Liver (tissue), 9 donors: Measurements from ENCODE around the gene PREB. TPM values are rescaled to one million over a fixed set of nuclear protein-coding genes. Genes with fewer than 3 reads are reported as not detected.

Experiments
- DNase-seq: peaks from one replicate; pipeline ENCODE4 v3.0.0-alpha.2; 2017; ENCODE audit warnings: low spot score
- H3K27ac ChIP-seq, 2 donors: one replicate each; pipeline ENCODE4 v1.7.0; 2013; ENCODE audit warnings: inconsistent platforms in 2 of 2, low read length in 2 of 2, control low read depth in 1 of 2, low read depth in 1 of 2, mild to moderate bottlenecking in 1 of 2
- H3K27me3 ChIP-seq, 4 donors: one replicate each; pipeline versions ENCODE4 v1.6.1 to v1.7.0; 2013; ENCODE audit warnings: low read length in 3 of 4, inconsistent platforms in 1 of 4, mild to moderate bottlenecking in 1 of 4, moderate library complexity in 1 of 4; ENCODE audit not compliant: control insufficient read depth in 4 of 4, insufficient read depth in 4 of 4
- H3K36me3 ChIP-seq, 4 donors: one replicate each; pipeline versions ENCODE4 v1.6.1 to v1.7.0; 2013; ENCODE audit warnings: low read length in 3 of 4, mild to moderate bottlenecking in 3 of 4, low read depth in 1 of 4, moderate library complexity in 1 of 4; ENCODE audit not compliant: control insufficient read depth in 4 of 4, insufficient read depth in 3 of 4
- H3K4me1 ChIP-seq, 4 donors: one replicate each; pipeline versions ENCODE4 v1.6.1 to v1.7.0; 2013; ENCODE audit warnings: low read length in 3 of 4, mild to moderate bottlenecking in 3 of 4, moderate library complexity in 1 of 4; ENCODE audit not compliant: control insufficient read depth in 4 of 4, insufficient read depth in 4 of 4
- H3K4me3 ChIP-seq, 3 donors: one replicate each; pipeline versions ENCODE4 v1.6.1 to v1.7.0; 2013; ENCODE audit warnings: low read length in 3 of 3, control low read depth in 1 of 3, low read depth in 1 of 3, mild to moderate bottlenecking in 1 of 3
- H3K9ac ChIP-seq, 2 donors: one replicate each; pipeline ENCODE4 v1.7.0; 2013; ENCODE audit warnings: low read length in 2 of 2, mild to moderate bottlenecking in 2 of 2, moderate library complexity in 2 of 2, control low read depth in 1 of 2, low read depth in 1 of 2
- H3K9me3 ChIP-seq, 4 donors: one replicate each; pipeline versions ENCODE4 v1.6.1 to v1.7.0; 2013; ENCODE audit warnings: low read length in 3 of 4; ENCODE audit not compliant: control insufficient read depth in 4 of 4
- ATF3 ChIP-seq: IDR thresholded peaks from 2 replicates; pipeline ENCODE4 v1.6.1; 2016; ENCODE audit warnings: antibody characterized with exemption
- CTCF ChIP-seq: fragments of 150-350 bp; IDR thresholded peaks from 2 replicates; pipeline ENCODE4 v1.5.1; 2017; ENCODE audit warnings: improper control_type of control experiment, low read depth, low read length; ENCODE audit not compliant: missing input control
- FOXA1 ChIP-seq: IDR thresholded peaks from 2 replicates; pipeline ENCODE4 v1.6.1; 2016; ENCODE audit warnings: antibody characterized with exemption
- FOXA2 ChIP-seq: IDR thresholded peaks from 2 replicates; pipeline ENCODE4 v1.6.1; 2016; ENCODE audit warnings: antibody characterized with exemption
- JUND ChIP-seq, 2 donors: IDR thresholded peaks; 2 replicates each; pipeline ENCODE4 v1.6.1; 2016; ENCODE audit warnings: antibody characterized with exemption in 2 of 2
- NR2F2 ChIP-seq: IDR thresholded peaks from 2 replicates; pipeline ENCODE4 v1.6.1; 2016; ENCODE audit warnings: antibody characterized with exemption
- RAD21 ChIP-seq, 2 donors: IDR thresholded peaks; 2 replicates each; pipeline ENCODE4 v1.6.1; 2016; ENCODE audit warnings: antibody characterized with exemption in 2 of 2, mild to moderate bottlenecking in 2 of 2
- RXRA ChIP-seq, 2 donors: IDR thresholded peaks; 2 replicates each; pipeline ENCODE4 v1.6.1; 2017 to 2018; ENCODE audit warnings: antibody characterized with exemption in 2 of 2, mild to moderate bottlenecking in 1 of 2
- SP1 ChIP-seq: IDR thresholded peaks from 2 replicates; pipeline ENCODE4 v1.6.1; 2018; ENCODE audit warnings: antibody characterized with exemption, mild to moderate bottlenecking
- YY1 ChIP-seq: IDR thresholded peaks from 2 replicates; pipeline ENCODE4 v1.6.1; 2016; ENCODE audit warnings: antibody characterized with exemption, mild to moderate bottlenecking
- WGBS: extraction: QIAGEN DNeasy Blood & Tissue Kit; methylation state at CpG from one replicate; pipeline ENCODE4 v1.1.7; 2013; 5-methylcytosine and 5-hydroxymethylcytosine counted together
- polyA plus RNA-seq, 2 donors: library from polyadenylated mRNA; stranded (reverse) in 1 of 2; unstranded in 1 of 2; fragments of 200-250 nt in 1 of 2; fragments of >200 nt in 1 of 2; fragmentation: Nextera tagmentation in 1 of 2; extraction: Ambion mirVana in 1 of 2; gene quantifications; one replicate each; pipeline versions ENCODE4 v1.2.1 to v1.2.3, GENCODE V29; 2013 to 2015
- total RNA-seq, 2 donors: library from RNA; depleted of rRNA; stranded (reverse); fragments of >200 nt; gene quantifications; one replicate each; pipeline ENCODE4 v1.2.3, GENCODE V29; 2014
- TF ChIP-seq, protein P1 (sequence below): IDR thresholded peaks from 2 replicates; pipeline ENCODE4 v1.6.1; 2016; ENCODE audit warnings: antibody characterized with exemption
- TF ChIP-seq, protein P2 (sequence below): IDR thresholded peaks from 2 replicates; pipeline ENCODE4 v1.6.1; 2016; ENCODE audit warnings: antibody characterized with exemption
- TF ChIP-seq, protein P3 (sequence below): IDR thresholded peaks from 2 replicates; pipeline ENCODE4 v1.6.1; 2016; ENCODE audit warnings: antibody characterized with exemption, mild to moderate bottlenecking
- donor health status: healthy.
- donor health status: healthy.
- donor health status: healthy.
- donor health status: healthy.
- donor health status: healthy.

The PREB gene
- total and polyA plus RNA-seq, 4 donors, result 21.5 to 98.4 (median 60.9) TPM

DNA sequence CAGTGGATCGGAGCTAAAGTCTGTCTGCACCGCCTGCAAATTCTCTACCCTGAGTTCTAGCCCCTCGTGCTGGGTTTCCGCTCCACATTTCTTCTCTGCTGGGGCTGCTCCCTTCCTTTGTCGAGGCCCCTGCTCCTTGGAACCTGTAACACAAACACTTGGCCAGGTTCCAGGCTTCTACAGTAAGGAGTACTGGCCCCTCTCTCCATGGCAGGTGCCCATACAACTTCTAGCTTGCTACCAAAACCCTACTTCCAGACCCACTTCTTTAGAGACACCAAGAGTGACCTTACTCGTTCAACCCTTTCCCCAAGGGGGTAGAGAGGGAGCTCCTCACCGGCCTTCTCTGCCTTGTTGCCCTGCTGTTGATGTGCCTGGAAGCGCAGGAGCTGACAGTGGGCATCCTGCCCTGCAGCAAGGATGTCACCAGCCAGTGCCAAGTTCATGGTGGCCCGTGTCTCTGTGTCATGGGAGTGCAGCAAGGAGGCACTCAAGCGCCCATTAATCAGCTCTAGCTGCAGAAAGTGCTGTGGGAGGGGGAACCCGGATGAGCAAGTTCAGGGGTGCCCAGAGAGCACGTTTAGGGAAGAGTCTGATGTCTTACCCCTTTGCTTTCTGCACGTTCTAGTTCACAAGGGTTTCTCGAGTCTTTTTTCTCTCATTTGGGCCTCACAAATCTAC, 1.1 kb downstream of the PREB start:
- Histone ChIP-seq H3K9me3 (no peaks in the 10 kb centered on the region), H3K27ac (peak overlapping the region in 1 of 2 donors; percentile 92), H3K4me1 (peaks cover 3 to 12% (median 10%) of the 10 kb centered on the region in 4 donors), H3K36me3 (peaks cover 13 to 32% (median 24%) of the 10 kb centered on the region in 4 donors), H3K4me3 (peak overlapping the region; percentile 89 to 93 (median 92)), H3K27me3 (no peaks in the 10 kb centered on the region), H3K9ac (peak overlapping the region; percentile 59 to 92)
- WGBS, result 40% methylated on average over 14 of the region's 14 CpGs
- no peak for DNase-seq
- TF ChIP-seq RXRA (IDR thresholded peaks at IDR 0.05), result peak in 1 of 2 donors; percentile 30
- peak; percentile 65 for TF ChIP-seq YY1
- TF ChIP-seq JUND (IDR thresholded peaks at IDR 0.05), result no peak
- TF ChIP-seq, protein P1, sequence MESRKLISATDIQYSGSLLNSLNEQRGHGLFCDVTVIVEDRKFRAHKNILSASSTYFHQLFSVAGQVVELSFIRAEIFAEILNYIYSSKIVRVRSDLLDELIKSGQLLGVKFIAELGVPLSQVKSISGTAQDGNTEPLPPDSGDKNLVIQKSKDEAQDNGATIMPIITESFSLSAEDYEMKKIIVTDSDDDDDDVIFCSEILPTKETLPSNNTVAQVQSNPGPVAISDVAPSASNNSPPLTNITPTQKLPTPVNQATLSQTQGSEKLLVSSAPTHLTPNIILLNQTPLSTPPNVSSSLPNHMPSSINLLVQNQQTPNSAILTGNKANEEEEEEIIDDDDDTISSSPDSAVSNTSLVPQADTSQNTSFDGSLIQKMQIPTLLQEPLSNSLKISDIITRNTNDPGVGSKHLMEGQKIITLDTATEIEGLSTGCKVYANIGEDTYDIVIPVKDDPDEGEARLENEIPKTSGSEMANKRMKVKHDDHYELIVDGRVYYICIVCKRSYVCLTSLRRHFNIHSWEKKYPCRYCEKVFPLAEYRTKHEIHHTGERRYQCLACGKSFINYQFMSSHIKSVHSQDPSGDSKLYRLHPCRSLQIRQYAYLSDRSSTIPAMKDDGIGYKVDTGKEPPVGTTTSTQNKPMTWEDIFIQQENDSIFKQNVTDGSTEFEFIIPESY, result no peak
- peak in 1 of 2 donors; percentile 29 for TF ChIP-seq RAD21 (IDR thresholded peaks at IDR 0.05)
- TF ChIP-seq SP1, result no peak
- no peak for TF ChIP-seq FOXA1
- TF ChIP-seq, protein P2, sequence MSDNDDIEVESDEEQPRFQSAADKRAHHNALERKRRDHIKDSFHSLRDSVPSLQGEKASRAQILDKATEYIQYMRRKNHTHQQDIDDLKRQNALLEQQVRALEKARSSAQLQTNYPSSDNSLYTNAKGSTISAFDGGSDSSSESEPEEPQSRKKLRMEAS, result no peak

DNA sequence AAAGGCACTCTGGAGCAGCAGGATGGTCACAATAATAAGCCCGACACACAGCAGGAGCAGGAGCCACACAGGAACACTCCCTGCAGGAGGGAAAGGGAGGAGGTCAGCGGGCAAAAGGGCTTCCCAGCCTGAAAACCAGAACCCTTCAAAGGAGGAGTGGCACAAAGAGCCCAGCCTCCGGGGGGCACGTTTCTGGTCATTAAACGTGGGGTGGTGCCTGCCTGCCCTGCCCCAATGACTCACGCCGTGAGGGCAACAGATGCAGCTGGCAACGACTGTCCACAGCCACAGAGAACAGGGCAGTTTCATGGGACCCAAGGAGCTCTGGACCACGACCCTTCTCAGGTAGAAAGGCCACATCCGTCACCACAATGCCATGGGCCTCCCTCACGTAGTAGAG, 3.0 kb downstream of the PREB start:
- TF ChIP-seq, protein P3, sequence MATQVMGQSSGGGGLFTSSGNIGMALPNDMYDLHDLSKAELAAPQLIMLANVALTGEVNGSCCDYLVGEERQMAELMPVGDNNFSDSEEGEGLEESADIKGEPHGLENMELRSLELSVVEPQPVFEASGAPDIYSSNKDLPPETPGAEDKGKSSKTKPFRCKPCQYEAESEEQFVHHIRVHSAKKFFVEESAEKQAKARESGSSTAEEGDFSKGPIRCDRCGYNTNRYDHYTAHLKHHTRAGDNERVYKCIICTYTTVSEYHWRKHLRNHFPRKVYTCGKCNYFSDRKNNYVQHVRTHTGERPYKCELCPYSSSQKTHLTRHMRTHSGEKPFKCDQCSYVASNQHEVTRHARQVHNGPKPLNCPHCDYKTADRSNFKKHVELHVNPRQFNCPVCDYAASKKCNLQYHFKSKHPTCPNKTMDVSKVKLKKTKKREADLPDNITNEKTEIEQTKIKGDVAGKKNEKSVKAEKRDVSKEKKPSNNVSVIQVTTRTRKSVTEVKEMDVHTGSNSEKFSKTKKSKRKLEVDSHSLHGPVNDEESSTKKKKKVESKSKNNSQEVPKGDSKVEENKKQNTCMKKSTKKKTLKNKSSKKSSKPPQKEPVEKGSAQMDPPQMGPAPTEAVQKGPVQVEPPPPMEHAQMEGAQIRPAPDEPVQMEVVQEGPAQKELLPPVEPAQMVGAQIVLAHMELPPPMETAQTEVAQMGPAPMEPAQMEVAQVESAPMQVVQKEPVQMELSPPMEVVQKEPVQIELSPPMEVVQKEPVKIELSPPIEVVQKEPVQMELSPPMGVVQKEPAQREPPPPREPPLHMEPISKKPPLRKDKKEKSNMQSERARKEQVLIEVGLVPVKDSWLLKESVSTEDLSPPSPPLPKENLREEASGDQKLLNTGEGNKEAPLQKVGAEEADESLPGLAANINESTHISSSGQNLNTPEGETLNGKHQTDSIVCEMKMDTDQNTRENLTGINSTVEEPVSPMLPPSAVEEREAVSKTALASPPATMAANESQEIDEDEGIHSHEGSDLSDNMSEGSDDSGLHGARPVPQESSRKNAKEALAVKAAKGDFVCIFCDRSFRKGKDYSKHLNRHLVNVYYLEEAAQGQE, result no peak
- Histone ChIP-seq H3K27me3 (no peaks in the 10 kb centered on the region), H3K4me3 (no peak overlapping the region), H3K27ac (no peak overlapping the region), H3K9ac (no peak overlapping the region), H3K36me3 (peaks cover 13 to 32% (median 24%) of the 10 kb centered on the region in 4 donors), H3K4me1 (peaks cover 3 to 15% (median 11%) of the 10 kb centered on the region in 4 donors), H3K9me3 (no peaks in the 10 kb centered on the region)
- WGBS, result 93% methylated on average over 11 of the region's 11 CpGs
- DNase-seq, result no peak

GRCh38 chr2:27130396-27130795, 4.0 kb downstream of the PREB start:
- Histone ChIP-seq H3K9me3 (no peaks in the 10 kb centered on the region), H3K27ac (no peak overlapping the region), H3K9ac (no peak overlapping the region), H3K4me3 (no peak overlapping the region), H3K36me3 (peaks cover 13 to 32% (median 24%) of the 10 kb centered on the region in 4 donors), H3K27me3 (no peaks in the 10 kb centered on the region), H3K4me1 (peaks cover 3 to 22% (median 17%) of the 10 kb centered on the region in 4 donors)
- DNase-seq, result no peak
- no peak for TF ChIP-seq FOXA1
- no peak for TF ChIP-seq ATF3
- no peak for TF ChIP-seq CTCF
- TF ChIP-seq, protein P1, result no peak
- TF ChIP-seq, protein P2, result no peak
- TF ChIP-seq NR2F2, result no peak
- no peak for TF ChIP-seq RAD21 (IDR thresholded peaks at IDR 0.05)
- no peak for TF ChIP-seq FOXA2
- WGBS, result 97% methylated on average over 10 of the region's 10 CpGs
